SKM-1 treated with dmso at 0.1 percent for 144 hours (cell line): ENCODE data around the gene ACKR2.

Experiments
- DNase-seq: peaks from one replicate; lab custom pipeline; 2025; ENCODE audit not compliant: unreplicated experiment; lab: John Stamatoyannopoulos, UW

ACKR2 gene, protein sequence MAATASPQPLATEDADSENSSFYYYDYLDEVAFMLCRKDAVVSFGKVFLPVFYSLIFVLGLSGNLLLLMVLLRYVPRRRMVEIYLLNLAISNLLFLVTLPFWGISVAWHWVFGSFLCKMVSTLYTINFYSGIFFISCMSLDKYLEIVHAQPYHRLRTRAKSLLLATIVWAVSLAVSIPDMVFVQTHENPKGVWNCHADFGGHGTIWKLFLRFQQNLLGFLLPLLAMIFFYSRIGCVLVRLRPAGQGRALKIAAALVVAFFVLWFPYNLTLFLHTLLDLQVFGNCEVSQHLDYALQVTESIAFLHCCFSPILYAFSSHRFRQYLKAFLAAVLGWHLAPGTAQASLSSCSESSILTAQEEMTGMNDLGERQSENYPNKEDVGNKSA

DNA sequence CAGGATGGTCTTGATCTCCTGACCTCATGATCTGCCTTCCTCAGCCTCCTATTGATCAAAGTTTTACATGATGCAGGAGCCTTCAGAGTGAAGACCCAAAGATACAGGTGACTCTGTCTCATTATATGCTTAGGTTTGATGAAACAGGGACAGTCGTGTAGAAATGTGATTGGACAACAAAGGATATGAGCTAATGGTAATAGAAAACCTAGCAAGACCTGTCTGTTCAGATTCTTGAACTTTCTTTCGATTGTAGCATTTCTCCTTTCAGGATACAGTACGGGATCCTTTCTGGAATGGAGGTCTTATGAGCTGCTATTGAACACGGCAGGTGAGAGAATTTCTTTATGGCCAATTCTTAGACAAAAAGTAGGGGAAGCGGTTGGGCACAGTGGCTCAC is at the start of gene ACKR2:
Gene ACKR2, plus strand, starts transcription at position 244 of the 400 bp plus-strand sequence. CDS start 55,058 bp downstream, outside the sequence.
- DNase-seq: no peak

DNA sequence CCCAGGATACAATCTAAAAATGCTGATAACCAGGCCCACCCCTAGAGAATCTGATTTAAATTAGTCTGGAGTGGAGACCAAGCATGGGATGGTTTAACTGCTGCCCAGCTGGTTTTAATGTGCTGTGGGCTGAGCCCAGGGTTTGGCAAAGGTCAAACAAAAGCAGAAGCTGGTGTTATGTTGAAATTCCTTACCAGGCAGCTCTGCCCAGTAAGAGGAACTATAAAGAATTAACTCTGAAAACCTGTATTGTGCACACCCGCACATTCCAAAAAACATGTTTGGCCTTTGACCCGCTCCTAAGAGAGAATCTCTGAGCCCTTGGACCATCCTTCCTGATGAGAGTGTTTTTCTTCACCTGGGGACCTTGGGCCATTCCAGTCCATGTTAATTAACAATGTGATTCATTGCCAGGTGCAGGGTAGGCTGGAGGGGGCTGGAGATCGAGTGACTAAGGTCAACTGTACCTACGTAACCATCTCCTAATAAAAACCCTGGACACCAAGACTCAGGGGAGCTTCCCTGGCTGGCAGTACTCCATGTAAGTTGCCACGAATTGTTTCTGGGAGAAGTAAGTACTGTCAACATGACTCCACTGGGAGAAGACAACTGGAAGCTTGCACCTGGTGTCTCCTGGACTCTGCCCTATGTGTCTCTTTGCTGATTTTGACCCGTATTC is 47.1 kb upstream of the ACKR2 start:
- peak; percentile 94 for DNase-seq

DNA sequence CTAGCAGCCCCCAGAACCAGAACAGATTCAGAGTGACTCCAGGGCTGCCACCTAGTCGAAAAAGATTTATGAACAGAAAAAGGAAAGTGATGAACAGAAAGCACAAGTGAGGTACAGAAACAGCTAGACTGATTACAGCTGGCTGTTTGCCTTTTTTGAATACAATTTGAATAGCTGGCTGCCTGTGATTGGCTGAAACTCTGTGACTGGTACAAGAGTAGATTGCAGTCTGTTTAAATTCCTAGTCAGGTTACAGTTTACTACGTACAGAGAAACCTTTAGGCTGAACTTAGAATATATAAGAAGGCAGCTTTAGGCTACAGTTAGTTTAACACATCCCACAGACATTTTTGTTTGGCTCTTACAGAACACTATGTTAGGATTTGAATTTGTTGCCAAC is 46.2 kb upstream of the ACKR2 start:
- DNase-seq: no peak

DNA sequence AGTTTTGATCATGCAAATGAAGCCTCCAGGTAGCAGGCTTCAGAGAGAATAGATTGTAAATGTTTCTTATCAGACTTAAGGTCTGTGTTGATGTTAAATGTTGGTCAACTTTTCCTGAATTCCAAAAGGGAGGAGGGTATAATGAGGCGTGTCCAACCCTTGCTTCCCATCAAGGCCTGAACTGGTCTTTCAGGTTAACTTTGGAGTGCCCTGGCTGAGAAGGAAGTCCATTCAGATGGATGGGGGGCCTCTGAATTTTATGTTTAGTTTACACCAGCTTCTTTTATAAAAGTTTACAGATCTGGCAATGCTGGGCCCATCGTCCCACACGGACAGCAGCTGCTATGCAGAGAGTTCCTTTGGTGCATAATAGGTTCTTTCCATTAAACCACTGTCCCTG is 45.1 kb upstream of the ACKR2 start:
- DNase-seq: no peak

DNA sequence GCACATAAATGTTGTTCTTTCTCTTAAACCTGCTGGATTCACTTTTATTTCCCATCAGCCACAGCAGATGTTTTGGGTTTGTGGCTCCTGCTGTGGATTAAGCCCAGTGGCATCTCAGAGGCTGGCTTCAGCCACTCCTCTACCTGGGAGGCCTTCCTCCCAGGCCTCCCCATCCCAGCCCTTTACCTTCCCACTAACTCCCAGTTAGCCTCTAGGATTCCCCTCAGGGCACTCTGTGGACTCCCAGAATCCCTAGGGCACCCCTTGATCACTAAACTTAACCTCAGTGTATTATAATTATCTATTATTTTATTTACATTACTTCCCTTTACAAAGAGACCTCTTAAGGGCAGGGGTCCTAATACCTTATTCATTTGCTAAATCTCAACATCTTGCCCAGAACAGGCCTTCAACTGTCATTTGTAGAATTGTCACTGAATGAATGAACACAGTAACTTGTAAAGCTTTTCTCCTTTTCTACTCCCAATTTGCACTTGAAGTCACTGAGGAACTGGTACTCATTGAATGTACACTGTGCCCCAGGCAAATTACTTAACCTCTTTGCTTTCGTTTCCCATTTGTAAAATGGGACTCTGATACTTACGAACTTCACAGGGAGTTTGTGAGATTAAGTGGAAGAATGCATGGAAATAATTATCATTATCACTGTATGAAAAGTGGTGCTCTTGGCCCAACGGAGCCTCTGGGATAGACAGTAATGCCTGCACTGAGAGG is 44.5 kb upstream of the ACKR2 start:
- no peak for DNase-seq

DNA sequence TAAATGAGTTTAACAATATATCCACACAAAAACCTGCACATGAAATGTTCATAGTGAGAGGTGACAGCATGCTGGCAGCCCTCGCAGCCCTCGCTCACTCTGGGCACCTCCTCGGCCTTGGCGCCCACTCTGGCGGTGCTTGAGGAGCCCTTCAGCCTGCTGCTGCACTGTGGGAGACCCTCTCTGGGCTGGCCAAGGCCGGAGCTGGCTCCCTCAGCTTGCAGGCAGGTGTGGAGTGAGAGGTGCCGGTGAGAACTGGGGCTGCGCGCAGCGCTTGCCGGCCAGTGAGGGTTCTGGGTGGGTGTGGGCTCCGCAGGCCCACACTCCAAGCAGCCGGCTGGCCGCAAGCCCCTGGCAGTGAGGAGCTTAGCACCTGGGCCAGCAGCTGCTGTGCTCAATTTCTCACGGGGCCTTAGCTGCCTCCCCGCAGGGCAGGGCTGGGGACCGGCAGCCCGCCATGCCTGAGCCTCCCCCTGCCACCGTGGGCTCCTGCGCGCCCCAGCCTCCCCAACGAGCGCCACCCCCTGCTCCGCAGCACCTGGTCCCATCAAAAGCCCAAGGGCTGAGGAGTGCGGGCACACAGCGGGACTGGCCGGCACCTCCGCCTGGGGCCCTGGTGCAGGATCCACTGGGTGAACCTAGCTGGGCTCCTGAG is 39.6 kb upstream of the ACKR2 start:
- no peak for DNase-seq

DNA sequence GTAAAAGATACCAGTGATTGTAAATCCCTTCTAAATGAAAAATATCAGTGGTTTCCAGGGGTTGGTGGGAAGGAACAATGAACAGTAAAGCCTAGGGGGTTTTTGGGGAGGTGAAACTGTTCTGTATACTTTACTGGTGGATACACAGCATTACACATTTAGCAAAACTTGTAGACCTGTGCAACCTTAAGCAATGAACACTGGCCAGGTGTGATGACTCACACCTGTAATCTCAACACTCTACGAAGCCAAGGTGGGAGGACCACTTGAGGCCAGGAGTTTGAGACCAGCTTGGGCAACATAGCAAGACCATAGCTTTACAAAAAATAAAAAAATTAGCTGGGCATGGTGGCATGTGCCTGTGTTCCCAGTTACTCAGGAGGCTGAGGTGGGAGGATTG is 38.0 kb upstream of the ACKR2 start:
- DNase-seq: no peak

DNA sequence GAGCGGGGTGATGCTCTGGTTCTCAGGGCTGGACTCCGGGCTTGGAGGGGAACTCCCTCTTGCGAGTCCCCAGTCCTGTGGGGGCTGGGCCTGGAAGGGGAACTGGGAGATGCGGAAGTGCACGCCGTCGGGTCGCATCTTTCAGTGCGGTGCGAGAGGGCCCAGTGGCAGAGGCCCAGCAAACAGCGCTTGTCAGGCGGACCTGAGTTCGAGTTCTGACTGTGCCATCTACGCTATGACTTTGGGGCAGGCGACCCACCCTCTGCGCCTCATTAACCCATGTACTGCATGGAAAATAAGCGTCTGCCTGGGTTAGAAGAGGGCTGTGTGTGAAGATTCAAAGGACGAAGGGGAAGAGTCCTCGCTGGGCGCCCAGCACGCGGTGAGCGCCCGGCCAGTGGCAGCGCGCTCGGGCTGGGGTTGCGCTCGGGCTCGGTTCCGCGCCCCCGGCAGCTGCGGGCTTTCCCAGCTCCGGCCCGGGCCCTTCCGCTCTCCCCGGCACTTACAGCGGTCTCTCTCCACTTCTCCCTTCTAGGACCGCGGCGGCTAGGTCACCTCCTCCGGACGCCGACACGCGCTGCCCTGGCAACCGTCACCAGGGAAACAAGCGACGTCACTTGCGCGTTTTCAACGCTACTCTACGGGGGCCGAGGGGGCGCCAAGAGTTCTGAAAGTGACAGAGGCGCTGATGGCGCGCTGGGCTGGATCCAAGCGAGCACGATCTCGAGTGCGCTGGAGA is 36.4 kb upstream of the ACKR2 start, which contains the start of gene CCDC13:
Gene CCDC13, minus strand, starts transcription at position 584 of the 739 bp plus-strand sequence. CDS start 14,908 bp downstream, outside the sequence.
- peak; percentile 96 for DNase-seq

DNA sequence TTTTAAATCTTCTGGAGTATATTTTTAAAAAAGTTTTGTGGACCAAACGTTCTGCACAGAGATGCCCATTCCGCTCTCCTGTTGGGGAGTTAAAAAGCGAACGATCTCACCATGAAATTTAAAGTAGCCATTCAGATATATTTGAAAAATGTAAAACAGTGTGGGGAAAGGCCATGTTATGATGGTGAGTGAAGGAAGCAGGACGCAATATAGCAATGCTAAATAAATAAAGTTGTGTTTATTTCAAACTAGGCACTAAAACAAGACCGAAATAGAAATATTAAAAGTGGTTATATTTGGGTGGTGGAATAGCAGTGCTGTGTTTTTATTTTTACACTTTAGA is 35.9 kb upstream of the ACKR2 start:
- no peak for DNase-seq

DNA sequence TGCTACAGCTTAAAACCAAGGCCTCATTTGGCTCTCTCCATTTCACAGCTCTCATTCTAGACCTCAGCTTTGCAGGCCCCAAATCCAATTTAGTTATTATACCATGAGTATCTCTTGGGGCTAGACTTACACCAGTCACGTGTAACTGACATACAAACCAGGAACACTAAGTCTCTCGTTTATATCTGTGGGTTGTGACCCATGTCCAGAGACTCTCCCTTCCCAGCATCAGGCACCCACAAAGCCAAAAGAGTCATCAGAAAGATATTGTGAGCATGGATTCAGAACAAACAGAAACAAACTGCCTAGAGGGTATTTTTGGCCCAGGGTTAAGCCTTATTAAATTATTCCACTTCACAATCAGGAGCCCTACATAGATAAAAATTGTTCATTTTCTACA is 30.6 kb upstream of the ACKR2 start:
- no peak for DNase-seq

DNA sequence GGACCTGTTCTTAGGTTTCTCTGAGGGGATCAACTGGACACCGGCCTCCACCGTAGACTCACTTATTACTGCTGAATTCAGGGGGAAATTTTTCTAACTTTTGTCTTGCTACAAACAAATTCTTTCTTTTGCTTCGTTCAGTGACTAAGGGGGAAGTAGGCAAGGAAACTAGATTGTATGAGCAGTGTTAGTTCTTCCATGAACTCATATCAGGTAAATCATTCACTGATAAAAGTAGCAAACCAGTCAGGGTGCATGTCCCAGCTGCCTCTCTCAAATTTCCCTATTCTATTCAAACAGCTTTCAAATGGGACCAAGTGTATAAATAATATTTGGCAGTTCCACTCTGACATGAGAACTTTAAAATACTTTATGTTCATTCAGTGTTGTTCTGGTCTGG is 28.8 kb upstream of the ACKR2 start:
- DNase-seq: no peak

DNA sequence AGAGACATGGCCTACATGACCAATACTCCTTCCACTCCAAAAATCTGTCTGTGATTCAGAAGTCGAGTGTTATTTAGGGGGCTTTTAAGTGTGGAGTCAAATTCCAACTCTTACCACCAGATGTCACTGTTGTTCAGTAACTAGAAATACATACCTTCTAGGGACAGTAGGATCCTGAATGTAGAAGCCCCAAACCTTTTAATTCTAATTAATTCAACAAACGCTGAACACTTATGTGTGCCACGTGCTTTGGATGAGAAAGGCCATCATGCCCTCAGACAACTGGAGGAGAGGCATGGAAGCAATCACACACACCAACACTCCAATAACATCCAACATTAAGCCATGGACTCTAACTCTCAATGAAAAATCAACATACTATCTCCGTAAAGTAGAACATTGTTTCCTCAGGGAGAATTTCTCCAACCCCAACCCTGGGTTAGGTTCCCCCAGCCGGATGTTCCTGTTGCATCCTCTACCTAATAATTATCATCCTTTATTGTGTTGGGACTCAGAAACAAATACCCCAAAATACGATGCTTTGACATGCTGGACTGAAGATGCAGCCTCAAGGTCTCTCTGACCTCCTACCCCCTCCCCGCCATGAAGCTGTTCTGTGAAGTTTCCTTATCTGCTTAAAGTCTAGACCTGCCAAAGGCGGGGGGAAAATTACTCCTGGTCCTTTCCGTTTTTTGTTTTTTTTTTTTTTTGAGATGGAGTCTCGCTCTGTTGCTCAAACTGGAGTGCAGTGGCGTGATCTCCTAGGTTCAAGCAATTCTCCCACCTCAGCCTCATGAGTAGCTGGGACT is 28.1 kb upstream of the ACKR2 start:
- peak; percentile 37 for DNase-seq

DNA sequence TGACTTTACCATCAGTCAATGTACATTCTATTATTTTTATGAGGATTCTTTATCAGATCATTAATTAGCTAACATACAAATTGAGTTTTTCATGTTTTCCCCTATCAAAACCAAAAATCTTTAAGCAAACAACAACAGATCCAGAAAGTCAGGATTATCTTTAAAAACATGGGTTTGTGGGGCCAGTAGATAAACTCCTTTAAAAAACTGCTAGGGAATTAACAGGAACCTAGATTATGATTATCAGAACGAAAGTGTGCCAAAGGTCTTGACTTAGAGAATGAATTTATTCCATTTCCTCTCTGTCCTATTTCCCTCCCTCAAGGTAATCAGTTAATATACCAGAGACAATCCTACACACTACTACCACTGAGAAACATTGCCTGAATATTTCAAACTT is 23.0 kb upstream of the ACKR2 start:
- DNase-seq: no peak

DNA sequence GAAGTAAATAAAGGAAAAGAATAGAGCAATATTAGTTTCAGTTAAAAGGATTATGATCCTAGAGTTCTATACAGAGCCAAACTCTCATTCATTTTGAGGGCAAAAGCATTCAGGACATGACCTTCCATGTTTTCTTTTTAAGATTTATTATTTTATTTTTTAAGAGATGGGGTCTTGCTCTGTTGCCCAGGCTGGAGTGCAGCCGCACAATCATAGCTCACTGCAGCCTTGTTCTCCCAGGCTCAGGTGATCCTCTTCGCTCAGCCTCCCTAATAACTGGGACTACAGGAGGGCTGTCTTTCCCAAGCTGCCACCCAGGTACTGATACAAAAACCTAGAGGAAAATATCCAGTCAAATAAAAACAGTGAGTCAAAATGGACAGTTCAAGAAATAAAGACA is 22.6 kb upstream of the ACKR2 start:
- DNase-seq: no peak

DNA sequence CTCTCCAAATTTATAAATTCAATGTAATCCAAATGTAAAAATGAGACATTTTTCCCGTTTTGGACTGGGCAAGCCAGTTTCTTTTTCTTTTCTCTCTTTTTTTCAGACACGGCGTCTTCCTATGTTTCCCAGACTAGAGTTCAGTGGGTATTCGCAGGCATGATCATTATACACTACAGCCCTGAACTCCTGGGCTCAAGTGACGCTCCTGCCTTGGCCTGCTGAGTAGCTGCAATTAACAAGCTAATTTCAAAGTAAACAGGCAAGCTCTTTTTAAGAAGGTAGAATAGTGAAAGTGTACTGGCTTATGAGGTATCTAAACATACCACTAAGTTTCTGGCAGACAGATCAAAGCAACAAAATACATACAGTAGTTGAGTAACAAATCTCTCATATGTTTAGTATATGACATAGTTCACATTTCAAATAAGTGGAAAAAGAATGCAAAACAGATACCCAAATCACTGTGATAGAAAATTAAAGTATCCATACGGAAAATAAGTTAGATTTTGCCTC is 18.5 kb upstream of the ACKR2 start:
- DNase-seq: no peak

DNA sequence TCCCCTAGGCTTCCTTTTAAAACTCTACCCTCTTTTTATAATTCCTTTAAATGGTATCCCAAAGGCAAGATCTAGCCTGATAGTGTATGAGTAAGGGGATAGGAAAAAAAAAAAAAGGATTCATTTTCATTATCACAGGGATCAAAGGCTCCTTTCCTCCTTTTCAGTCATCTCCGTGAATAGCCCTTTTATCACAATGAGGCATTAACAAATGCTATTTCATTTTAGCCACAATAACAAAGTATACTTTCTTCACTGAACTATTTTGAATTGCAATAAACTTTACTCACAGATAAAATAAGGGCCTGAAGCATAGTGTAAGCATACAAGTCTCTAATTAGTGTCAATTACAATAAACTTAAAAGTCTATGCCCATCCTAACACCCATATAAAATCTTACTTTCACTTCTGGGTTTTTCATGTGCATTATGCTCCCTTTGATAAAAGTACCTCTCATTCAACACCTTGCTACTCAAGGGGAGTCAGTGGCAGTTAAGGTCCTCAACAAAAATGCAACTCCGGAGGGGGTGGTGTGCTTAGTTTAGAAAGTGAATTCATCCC is 13.5 kb upstream of the ACKR2 start:
- DNase-seq: no peak

DNA sequence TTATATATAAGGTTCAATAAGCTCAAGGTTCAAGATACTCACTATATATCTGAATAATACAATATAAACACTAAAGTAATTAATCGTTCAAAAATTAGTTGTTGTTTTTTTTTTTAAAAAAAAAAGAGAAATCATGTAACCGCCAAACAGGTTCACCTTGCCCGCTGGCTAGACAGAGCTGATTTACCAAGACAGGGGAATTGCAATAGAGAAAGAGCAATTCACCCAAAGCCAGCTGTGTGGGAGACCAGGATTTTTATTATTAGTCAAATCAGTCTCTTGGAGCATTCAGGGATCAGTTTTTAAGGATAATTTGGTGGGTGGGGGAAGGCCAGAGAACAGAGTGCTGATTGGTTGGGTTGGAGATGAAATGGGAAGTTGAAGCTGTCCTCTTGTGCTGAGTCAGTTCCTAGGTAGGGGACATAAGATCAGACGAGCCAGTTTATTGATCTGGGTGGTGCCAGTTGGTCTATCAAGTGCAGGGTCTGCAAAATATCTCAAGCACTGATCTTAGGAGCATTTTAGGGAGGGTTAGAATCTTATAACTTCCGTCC is 12.8 kb upstream of the ACKR2 start:
- DNase-seq: no peak

DNA sequence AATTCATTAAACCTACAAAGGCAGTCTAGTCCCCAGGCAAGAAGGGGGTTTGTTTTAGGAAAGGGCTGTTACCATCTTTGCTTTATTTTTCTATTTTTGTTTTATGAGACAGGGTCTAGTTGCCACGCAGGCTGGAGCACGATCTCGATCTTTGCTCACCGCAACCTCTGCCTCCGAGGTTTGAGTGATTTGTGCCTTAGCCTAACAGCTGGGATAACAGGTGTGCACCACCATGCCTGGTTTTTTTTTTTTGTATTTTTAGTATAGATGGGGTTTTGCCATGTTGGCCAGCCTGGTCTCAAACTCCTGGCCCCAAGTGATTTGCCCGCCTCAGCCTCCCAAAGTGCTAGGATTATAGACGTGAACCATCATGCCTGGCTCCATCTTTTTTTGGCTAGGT is 9.9 kb upstream of the ACKR2 start:
- DNase-seq: no peak

DNA sequence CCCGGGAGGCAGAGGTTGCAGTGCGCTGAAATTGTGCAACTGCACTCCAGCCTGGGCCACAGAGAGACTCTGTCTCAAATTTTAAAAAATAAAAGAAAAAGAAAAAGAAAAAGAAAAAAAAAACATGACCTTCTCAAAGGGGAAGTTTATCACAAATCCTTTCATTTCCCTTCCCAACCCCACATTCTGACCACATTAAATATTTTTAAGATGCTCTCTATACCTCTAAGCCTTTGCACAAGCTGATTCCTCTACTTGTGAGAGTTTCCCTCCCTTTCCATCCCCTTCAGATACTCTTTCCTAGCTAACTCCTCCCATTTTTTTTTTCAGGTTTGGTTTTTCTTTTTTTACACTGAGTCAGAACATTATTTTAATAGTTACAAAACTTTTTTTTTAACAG is 9.0 kb upstream of the ACKR2 start:
- no peak for DNase-seq
